KMS-11 (cell line): ENCODE measurements around the gene SSNA1.

ENCODE experiments used
- H2AFZ ChIP-seq: fragments of 200-600 bp; sonication (generic); 2 replicates; pipeline ENCODE4 v1.6.1; 2016; ENCODE audit warnings: antibody characterized with exemption, mixed run types, low read depth
- H3K27ac ChIP-seq: fragments of 200-600 bp; sonication (generic); 2 replicates; pipeline ENCODE4 v1.6.1; 2016; ENCODE audit warnings: mild to moderate bottlenecking, mixed run types
- H3K27me3 ChIP-seq: fragments of 200-600 bp; sonication (generic); 2 replicates; pipeline ENCODE4 v1.6.1; 2017; ENCODE audit warnings: mild to moderate bottlenecking, low read depth, mixed run types, moderate library complexity; ENCODE audit not compliant: insufficient read depth
- H3K36me3 ChIP-seq: fragments of 200-600 bp; sonication (generic); 2 replicates; pipeline ENCODE4 v1.6.1; 2017; ENCODE audit warnings: mild to moderate bottlenecking, mixed run types; ENCODE audit not compliant: insufficient read depth
- H3K4me1 ChIP-seq: fragments of 200-600 bp; sonication (generic); 2 replicates; pipeline ENCODE4 v1.6.1; 2016; ENCODE audit warnings: mild to moderate bottlenecking, low read depth, mixed run types; ENCODE audit not compliant: poor library complexity, severe bottlenecking
- H3K4me2 ChIP-seq: fragments of 200-600 bp; sonication (generic); 2 replicates; pipeline ENCODE4 v1.7.0; 2016; ENCODE audit warnings: mild to moderate bottlenecking, mixed run types
- H3K4me3 ChIP-seq: fragments of 200-600 bp; sonication (generic); IDR thresholded peaks from 2 replicates; pipeline ENCODE4 v1.6.1; 2017; ENCODE audit warnings: low read depth, low read length, mixed read lengths; ENCODE audit not compliant: insufficient read depth
- H3K79me2 ChIP-seq: fragments of 200-600 bp; sonication (generic); 2 replicates; pipeline ENCODE4 v1.6.1; 2016; ENCODE audit warnings: low read depth, mixed run types; ENCODE audit not compliant: insufficient read depth
- H3K9ac ChIP-seq: fragments of 200-600 bp; sonication (generic); 2 replicates; pipeline ENCODE4 v1.6.1; 2016; ENCODE audit warnings: mild to moderate bottlenecking, mixed run types
- H4K20me1 ChIP-seq: fragments of 200-600 bp; sonication (generic); 2 replicates; pipeline ENCODE4 v1.6.1; 2016; ENCODE audit warnings: mild to moderate bottlenecking, mixed run types; ENCODE audit not compliant: insufficient read depth
- TF ChIP-seq, protein P1 (sequence below): fragments of 200-600 bp; sonication (generic); conservative IDR thresholded peaks from 2 replicates; pipeline ENCODE4 v1.6.1; 2017; ENCODE audit warnings: low read depth, mild to moderate bottlenecking, antibody characterized with exemption, low read length, moderate library complexity, mixed read lengths

SSNA1 gene

DNA sequence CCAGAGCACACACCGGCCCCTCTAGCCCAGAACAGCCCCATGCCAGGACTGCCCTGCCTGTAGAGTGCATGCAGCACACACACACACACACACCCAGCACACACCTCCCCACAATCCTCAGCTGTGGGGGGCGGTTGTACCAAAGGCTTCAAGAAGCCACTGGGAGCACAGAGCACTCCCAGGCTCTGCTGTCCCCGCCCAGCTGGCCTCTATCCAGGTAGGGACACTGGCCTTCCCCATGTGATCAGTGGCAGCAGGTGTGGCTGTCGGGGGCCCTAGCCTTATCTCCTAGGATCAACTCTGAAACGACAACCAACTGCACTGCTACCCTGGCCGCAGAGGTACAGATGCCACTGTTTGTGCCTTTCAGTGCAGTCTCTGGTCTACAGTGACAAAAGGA, 2.1 kb upstream of the SSNA1 start:
- Histone ChIP-seq H3K4me2 (peak overlapping the region; percentile 97; the same call in 1 of the 2 replicates), H3K9ac (no peak overlapping the region), H3K4me3 (no peak overlapping the region), H3K79me2 (peaks cover 31% of the 10 kb centered on the region), H2AFZ (no peak overlapping the region), H3K27me3 (no peaks in the 10 kb centered on the region), H4K20me1 (no peaks in the 10 kb centered on the region), H3K36me3 (no peaks in the 10 kb centered on the region), H3K4me1 (peaks cover 24% of the 10 kb centered on the region), H3K27ac (no peak overlapping the region)
- TF ChIP-seq, protein P1, sequence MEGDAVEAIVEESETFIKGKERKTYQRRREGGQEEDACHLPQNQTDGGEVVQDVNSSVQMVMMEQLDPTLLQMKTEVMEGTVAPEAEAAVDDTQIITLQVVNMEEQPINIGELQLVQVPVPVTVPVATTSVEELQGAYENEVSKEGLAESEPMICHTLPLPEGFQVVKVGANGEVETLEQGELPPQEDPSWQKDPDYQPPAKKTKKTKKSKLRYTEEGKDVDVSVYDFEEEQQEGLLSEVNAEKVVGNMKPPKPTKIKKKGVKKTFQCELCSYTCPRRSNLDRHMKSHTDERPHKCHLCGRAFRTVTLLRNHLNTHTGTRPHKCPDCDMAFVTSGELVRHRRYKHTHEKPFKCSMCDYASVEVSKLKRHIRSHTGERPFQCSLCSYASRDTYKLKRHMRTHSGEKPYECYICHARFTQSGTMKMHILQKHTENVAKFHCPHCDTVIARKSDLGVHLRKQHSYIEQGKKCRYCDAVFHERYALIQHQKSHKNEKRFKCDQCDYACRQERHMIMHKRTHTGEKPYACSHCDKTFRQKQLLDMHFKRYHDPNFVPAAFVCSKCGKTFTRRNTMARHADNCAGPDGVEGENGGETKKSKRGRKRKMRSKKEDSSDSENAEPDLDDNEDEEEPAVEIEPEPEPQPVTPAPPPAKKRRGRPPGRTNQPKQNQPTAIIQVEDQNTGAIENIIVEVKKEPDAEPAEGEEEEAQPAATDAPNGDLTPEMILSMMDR: no peak

DNA sequence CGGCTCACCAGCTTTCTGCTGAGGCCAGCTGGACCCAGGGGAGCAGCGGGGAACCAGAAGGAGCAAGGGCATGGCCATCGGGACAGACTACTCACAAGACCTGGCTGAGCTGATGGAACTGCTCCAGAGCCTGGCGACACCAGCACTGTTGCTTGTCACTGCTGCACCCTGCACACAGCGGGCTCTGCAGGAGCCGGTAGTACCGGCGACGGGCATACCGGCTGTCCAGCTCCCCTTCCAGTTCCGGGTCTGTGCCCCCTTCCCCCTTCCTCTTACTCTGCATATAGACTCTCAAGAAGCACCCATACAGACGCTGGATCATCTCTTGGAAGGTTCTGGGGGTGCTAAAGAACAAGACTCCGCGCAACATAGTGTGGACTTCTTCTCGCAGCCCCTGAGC, 1.1 kb upstream of the SSNA1 start:
- no peaks in the 10 kb centered on the region for H3K36me3 ChIP-seq
- TF ChIP-seq, protein P1: no peak
- H3K4me1 ChIP-seq: peaks cover 24% of the 10 kb centered on the region
- H3K27me3 ChIP-seq: no peaks in the 10 kb centered on the region
- H3K4me2 ChIP-seq: peak overlapping the region; percentile 97
- H3K9ac ChIP-seq: peak overlapping the region; percentile 81; the same call in 1 of the 2 replicates
- peak overlapping the region; percentile 37 for H3K4me3 ChIP-seq
- no peak overlapping the region; the same call in 1 of the 2 replicates for H3K27ac ChIP-seq
- no peaks in the 10 kb centered on the region for H4K20me1 ChIP-seq
- no peak overlapping the region for H2AFZ ChIP-seq
- H3K79me2 ChIP-seq: peaks cover 31% of the 10 kb centered on the region

DNA sequence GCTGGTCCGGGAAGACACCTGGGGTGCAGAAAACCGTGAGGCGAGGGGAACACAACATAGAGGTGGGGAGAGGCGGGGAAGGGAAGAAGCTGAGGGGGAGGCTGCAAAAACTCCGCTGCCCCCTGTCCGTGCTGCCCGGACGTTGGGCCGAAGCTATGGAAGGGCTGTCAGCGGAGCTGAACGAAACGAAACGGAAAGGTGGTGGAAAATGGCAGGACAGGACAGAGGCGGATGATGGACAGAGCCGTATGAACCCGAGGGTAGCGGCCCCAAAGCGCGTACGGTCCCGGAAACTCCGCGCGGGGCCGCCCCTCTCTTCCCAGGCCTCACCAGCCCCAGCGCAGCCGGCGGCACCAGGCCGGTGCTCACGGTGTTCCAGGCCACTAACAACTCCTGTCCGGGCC, 388 bp upstream of the SSNA1 start:
- Histone ChIP-seq H3K9ac (peak overlapping the region; percentile 81; the same call in 1 of the 2 replicates), H3K27ac (peak overlapping the region; percentile 90), H3K4me1 (peaks cover 24% of the 10 kb centered on the region), H2AFZ (peak overlapping the region; percentile 60), H3K36me3 (no peaks in the 10 kb centered on the region), H3K79me2 (peaks cover 31% of the 10 kb centered on the region), H3K27me3 (no peaks in the 10 kb centered on the region), H3K4me2 (peak overlapping the region; percentile 97), H3K4me3 (peak overlapping the region; percentile 37), H4K20me1 (no peaks in the 10 kb centered on the region)
- TF ChIP-seq, protein P1: no peak

DNA sequence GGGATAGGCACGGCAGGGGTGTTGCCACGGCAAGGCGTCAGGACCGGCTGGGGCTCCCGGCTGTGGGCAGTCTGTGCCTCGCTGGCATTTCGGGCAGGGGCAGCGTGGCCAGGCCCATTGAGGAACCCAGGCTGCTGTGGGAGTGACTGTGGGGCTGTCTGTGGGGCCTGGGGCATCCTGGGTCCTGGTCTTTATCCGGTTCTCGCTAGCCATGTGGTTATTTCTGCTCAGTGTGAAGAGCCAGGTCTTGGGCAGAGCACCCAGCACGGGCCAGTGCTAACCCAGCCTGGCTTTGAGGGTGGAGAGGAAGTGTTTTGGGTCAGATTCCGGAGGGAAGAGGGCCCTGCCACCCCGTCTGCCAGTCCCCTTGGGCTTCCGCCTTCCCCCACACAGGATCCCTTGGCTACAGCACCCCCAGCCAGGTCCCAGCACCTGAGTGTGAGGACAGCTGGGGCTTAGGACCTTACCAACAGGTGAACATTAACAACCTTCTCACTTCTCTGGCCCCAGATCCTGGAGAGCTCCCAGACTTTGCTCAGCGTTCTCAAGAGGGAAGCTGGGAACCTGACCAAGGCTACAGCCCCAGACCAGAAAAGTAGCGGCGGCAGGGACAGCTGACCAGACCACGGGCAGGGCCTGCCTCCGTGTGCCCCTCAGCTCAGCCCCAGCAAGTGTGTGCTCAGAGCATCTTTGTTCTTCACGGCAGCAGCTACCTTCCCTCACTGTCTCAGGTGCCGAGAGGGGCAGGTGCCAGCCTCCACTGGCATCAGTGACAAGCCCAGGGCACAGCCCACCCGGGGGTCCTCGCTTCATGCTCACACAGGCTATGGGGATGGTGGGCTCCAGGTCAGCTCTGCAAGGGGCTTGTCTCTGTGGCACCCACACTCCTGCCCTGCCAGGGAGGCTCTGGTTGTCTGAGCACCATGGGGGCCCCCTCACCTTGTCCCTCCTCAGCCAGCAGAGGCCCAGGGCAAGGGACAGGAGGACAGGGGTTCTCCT, 1.1 kb downstream of the SSNA1 start:
- Histone ChIP-seq H3K9ac (peak overlapping the region; percentile 81), H3K79me2 (peaks cover 31% of the 10 kb centered on the region), H4K20me1 (no peaks in the 10 kb centered on the region), H3K36me3 (no peaks in the 10 kb centered on the region), H3K4me3 (no peak overlapping the region), H3K4me1 (peaks cover 24% of the 10 kb centered on the region), H3K27ac (peak overlapping the region; percentile 90), H3K4me2 (peak overlapping the region; percentile 81), H3K27me3 (no peaks in the 10 kb centered on the region), H2AFZ (peak overlapping the region; percentile 60; the same call in 1 of the 2 replicates)
- TF ChIP-seq, protein P1: no peak; the same call in 1 of the 2 replicates
